GM19463 (cell line): ENCODE data around the gene LSG1.
"Not testable (repeated sequence)": the region's sequence is repeated elsewhere in the genome, so short reads cannot be mapped to it uniquely, and the experiment has no call there.

Experiments used
- ATAC-seq: cut with Tn5 transposase; IDR thresholded peaks from one replicate; pipeline ENCODE4 v1.9.1; 2021; ENCODE audit warnings: mild to moderate bottlenecking, moderate library complexity; ENCODE audit not compliant: unreplicated experiment

LSG1 gene

GRCh38 chr3:194658477-194659242 is 13.3 kb downstream of the LSG1 start:
- no peak for ATAC-seq

- no peak for ATAC-seq
Observed at GRCh38 chr3:194657439-194657838, 14.6 kb downstream of the LSG1 start.

DNA sequence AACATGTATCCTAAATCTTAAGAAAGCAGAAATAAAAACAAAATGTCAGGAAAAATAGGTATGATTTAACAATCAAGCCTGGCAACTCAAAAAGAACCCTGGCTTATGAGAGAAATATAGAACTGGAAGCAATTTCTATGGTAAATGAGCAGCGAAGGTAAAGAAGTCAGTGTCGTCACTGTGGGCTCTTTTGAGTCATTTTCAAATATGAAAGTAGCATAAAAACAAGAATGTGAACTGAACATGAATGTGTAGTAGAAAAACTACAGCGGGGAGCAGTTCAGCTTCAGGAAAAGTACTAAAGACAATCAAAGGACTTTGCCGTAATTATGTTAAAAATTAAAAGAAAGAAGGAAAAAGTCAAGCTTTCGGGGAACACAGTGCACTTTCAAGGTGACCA is 17.5 kb downstream of the LSG1 start:
- peak; percentile 91 for ATAC-seq

DNA sequence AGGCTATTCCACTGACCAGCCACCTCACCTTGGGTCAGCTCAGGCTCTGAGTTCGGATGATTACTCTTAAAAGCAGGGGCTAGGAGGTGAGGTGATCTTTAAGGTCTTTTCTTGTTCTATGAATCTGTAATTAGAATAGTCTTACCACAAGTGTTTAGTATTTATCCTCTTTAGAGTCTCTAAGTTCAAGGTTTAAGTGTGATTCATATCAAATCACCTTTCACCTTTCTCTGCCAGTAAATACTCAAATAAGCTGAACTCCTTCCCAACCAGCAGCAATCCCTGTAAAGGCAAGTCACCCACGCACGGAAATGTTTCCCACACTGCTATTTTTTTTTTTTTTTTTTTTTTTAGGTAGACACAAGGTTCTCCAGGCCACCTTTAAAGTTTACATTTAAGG is 24.2 kb downstream of the LSG1 start:
- no peak for ATAC-seq

DNA sequence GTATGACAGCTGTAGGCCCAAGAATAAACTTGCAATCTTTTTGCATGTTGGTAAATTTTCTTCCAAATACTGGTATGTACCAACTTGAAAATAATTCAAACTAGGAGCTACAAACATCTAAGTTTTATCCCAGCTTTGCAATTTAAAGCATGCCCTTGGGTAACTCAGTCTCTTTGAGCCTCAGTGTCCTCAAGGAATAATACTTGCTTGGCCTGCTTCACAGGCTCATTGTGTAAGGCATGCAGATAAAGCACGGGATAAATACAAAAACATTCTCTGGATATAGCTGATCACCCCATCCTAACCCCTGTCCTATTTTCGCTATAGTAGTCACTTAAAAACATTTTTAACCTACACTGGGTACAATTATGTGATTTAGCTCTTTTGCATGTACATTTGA is 29.2 kb downstream of the LSG1 start:
- no peak for ATAC-seq

DNA sequence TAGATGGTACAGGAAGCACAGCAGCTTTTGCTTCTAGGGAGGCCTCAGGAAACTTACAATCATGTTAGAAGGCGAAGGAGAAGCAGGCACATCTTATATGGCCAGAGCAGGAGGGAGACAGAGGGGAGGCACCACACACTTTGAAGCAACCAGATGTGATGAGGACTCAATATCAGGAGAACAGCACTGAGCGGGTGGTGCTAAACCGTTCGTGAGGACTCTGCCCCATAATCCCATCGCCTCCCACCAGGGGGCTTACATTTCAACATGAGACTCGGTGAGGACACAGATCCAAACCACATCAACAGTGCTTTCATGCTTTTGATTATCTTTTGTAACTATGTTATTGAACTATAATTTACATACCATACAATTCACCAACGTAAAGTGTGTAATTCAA is 31.2 kb downstream of the LSG1 start:
- no peak for ATAC-seq

- ATAC-seq = no peak
Observed at GRCh38 chr3:194638991-194639605, 32.9 kb downstream of the LSG1 start.

- no peak for ATAC-seq
Observed at GRCh38 chr3:194637541-194638400, 34.2 kb downstream of the LSG1 start.

DNA sequence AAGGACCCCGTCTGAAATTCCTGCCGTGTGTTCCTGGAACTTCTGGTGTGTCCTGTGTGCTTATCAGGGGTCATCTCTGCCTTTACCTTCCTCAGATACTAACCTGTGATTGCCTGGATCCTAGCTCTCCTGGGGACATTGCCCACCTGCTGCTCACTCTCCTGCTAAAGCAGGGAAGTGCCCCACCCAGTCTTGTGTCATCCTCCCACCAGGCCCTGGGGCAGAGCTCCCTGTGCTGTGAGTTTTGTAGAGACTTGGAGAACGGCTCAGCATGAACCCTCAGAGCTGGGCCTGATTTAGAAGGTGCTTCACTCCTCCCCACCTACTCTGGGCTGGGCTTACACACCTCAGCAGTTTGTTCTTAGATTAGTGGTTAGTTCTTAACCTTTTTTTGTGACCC is 34.9 kb downstream of the LSG1 start:
- no peak for ATAC-seq

- ATAC-seq = peak; percentile 86
Observed at GRCh38 chr3:194633349-194634004, 38.5 kb downstream of the LSG1 start, which contains the start of gene TMEM44. TMEM44 (minus strand) TSS chr3:194633419; CDS start chr3:194633215, 204 bp downstream.

DNA sequence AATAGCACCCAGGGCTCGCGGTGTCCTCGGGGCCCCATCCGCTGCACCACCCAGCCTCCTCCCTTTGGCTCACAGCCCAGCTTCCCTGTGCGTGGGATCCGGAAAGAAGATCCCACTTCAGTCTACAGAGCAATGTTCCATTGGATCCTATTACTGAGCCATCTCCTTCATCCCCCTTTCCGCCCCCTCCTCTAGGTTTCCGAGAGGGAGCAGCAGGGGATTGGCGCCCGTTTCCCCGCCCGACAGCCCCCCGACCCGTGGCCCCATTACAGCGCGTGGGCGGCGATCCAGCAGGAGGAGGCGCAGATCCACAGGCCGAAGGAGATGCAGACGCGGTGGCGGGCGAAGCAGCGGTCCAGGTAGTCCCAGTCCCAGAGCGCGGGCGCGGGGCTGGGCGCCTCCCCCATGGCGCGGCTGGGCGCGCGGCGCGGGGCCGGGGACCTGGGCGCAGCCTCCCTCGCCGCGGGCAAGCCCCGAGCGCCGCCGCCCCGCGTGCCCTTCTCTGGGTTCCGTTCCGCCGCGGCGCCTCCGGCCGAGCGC is 39.1 kb downstream of the LSG1 start:
- ATAC-seq = peak; percentile 64

DNA sequence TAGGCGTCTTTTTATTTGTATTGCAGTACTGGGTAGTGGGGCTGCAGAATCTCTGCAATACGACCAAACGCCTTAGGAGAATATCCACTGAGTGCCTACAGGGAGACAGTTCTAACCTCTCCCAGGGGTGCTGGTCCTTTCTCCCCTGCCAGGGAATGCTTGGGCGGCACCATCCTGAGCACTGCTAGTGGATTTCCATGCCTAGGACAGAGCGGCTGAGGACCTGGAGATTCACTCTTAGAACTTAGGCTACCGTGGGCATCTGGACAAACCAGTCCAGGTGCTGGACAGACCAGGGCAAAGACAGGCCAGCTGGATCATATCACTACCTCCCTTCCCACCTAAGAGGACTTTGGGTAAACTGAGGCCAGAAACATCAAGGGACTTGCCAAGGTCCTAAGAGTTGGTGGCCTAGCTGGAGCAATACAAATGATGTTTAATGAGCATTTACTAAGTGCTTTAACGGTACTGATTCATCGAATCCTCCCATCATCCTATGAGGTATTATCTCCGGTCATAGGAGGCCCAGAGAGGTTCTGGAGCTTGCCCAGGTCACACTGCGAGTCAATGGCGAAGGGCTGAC is 39.7 kb downstream of the LSG1 start:
- ATAC-seq = no peak

DNA sequence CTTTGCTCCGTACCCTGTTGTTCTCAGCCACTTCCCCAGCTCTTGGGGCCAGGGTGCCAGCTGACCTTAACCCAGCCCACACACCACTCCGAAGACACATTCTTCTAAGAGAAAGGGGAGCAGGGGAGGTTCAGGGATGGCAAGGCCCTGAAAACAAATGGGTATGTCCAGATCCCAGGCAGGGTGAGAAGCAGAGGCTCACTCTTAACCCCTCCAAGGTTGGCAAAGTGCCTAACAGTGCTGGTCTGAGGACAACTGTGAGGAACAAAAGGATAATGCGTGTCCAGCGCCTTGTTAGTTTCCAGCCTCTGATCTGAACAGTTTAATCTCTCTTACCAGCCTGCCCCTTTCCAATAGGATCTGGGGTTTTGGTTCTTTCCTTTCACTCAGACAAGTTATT is 40.3 kb downstream of the LSG1 start:
- no peak for ATAC-seq

GRCh38 chr3:194630681-194631080 is 41.3 kb downstream of the LSG1 start:
- not testable (repeated sequence) for ATAC-seq

GRCh38 chr3:194624956-194625355 is 47.0 kb downstream of the LSG1 start:
- ATAC-seq = no peak

GRCh38 chr3:194623449-194624290 is 48.3 kb downstream of the LSG1 start:
- ATAC-seq = no peak

- no peak for ATAC-seq
Observed at GRCh38 chr3:194622621-194623340, 49.2 kb downstream of the LSG1 start.

- ATAC-seq = no peak
Observed at GRCh38 chr3:194621947-194622346, 50.0 kb downstream of the LSG1 start.

- no peak for ATAC-seq
Observed at GRCh38 chr3:194620196-194620595, 51.8 kb downstream of the LSG1 start.
